Heart right ventricle (tissue), 16 donors: Measurements from ENCODE around the gene LRRC70. TPM values are rescaled to one million over a fixed set of nuclear protein-coding genes. Genes with fewer than 3 reads are reported as not detected.

Source experiments
- ATAC-seq, 8 donors: fragments of 200-7000 bp; cut with Tn5 transposase; one replicate each; pipeline ENCODE4 v1.9.1; 2020; ENCODE audit warnings: mild to moderate bottlenecking in 8 of 8, moderate library complexity in 8 of 8, moderate number of reproducible peaks in 1 of 8
- DNase-seq, 2 donors: peaks; one replicate each; pipeline ENCODE4 v3.0.0-alpha.2; 2020
- H3K27ac ChIP-seq, 10 donors: fragments of 200-600 bp; sonication (generic) in 2 of 10; one replicate each; pipeline versions ENCODE4 v1.5.0 to v1.8.0; 2020 to 2022; ENCODE audit warnings: mild to moderate bottlenecking in 3 of 10
- H3K27me3 ChIP-seq, 7 donors: fragments of 200-600 bp; one replicate each; pipeline ENCODE4 v1.8.0; 2021 to 2022; ENCODE audit warnings: mild to moderate bottlenecking in 2 of 7
- H3K36me3 ChIP-seq, 9 donors: fragments of 200-600 bp; sonication (generic) in 1 of 9; one replicate each; pipeline versions ENCODE4 v1.5.0 to v1.8.0; 2020 to 2022; ENCODE audit warnings: mild to moderate bottlenecking in 2 of 9
- H3K4me1 ChIP-seq, 9 donors: fragments of 200-600 bp; sonication (generic) in 1 of 9; one replicate each; pipeline versions ENCODE4 v1.5.0 to v1.8.0; 2020 to 2022; ENCODE audit warnings: mild to moderate bottlenecking in 4 of 9
- H3K4me3 ChIP-seq, 10 donors: fragments of 200-600 bp; sonication (generic) in 2 of 10; one replicate each; pipeline versions ENCODE4 v1.5.0 to v1.8.0; 2020 to 2022; ENCODE audit warnings: mild to moderate bottlenecking in 7 of 10, moderate library complexity in 2 of 10
- H3K9me3 ChIP-seq, 11 donors: fragments of 200-600 bp in 10 of 11; sonication (generic) in 2 of 11; one replicate each; pipeline versions ENCODE4 v1.5.0 to v1.8.0; 2013 to 2022; ENCODE audit warnings: mild to moderate bottlenecking in 2 of 11, control low read depth in 1 of 11, moderate library complexity in 1 of 11
- CTCF ChIP-seq, 9 donors: fragments of 200-600 bp; sonication (generic) in 2 of 9; IDR thresholded peaks; one replicate each; pipeline versions ENCODE4 v1.5.0 to v1.8.0; 2021 to 2022; ENCODE audit warnings: antibody characterized with exemption in 9 of 9, mild to moderate bottlenecking in 5 of 9, moderate library complexity in 1 of 9
- WGBS, 2 donors: extraction: QIAGEN DNeasy Blood & Tissue Kit; methylation state at CpG; one replicate each; pipeline ENCODE4 v1.1.7; 2013; ENCODE audit warnings: inconsistent platforms in 1 of 2; 5-methylcytosine and 5-hydroxymethylcytosine counted together
- intact Hi-C, 10 donors: fragments of 100-400 bp; cut with DNase I; formaldehyde crosslinking; loops; one replicate each; pipeline versions ENCODE4 v1.11.1 to v1.14.2; 2022
- polyA plus RNA-seq, 2 donors: library from polyadenylated mRNA; stranded (reverse); fragments of 200-250 nt; gene quantifications; one replicate each; pipeline ENCODE4 v1.2.3, GENCODE V29; 2013
- total RNA-seq, 10 donors: library from RNA; stranded (reverse); fragmentation: NEBNext Ultra II Directional in 3 of 10; extraction: Animal tissue kit (Norgen Biotek cat#: 25700) in 3 of 10; gene quantifications; one replicate each; pipeline versions ENCODE4 v1.2.1 to v1.2.4, GENCODE V29; 2021 to 2023
- donor health status: Arrhythmogenic right ventricular cardiomyopathy.
- donor health status: ischemic (EF 13 %, LVEDD 7.1; RV severe dilation, severe dysfunction).
- donor health status: healthy with polysubstance abuse.
- donor health status: DM: no; HTN: yes; CAD: no.
- donor health status: DM: no; HTN: no; CAD: no.
- donor health status: ischemic (EF 25% LVEDD 6.9; RV normal size, moderate dysfunction).
- donor health status: ischemic (EF 25% LVEDD 5.7; RV mildly dilated, moderate dysfunction).
- donor health status: healthy.
- donor health status: DM: yes; HTN: yes; CAD: no.
- donor health status: Ischemic cardiomyopathy.
- donor health status: ischemic (EF 35%, LVEDD 5.7; RV mildly dilated, moderate dysfunction).
- donor health status: nonischemic (EF 11% LVEDD 7.7; RV severe dilation, severe dysfunction).
- donor health status: DM: yes; HTN: yes; CAD: no.
- donor health status: PGD.
- donor health status: ischemic (EF 29% LVEDD 5.4; RV normal size, mild dysfunction).
- donor health status: nonischemic (EF 23%, LVEDD 6.1; RV moderate dilation, normal function).

Gene LRRC70
- total and polyA plus RNA-seq, 12 donors, result 0.42 to 4.8 (median 1.7) TPM

GRCh38 chr5:62575066-62575465 lies 3.6 kb upstream of the LRRC70 start:
- no peak for ATAC-seq

GRCh38 chr5:62575489-62575888 lies 3.1 kb upstream of the LRRC70 start:
- Histone ChIP-seq H3K27me3 (no peaks in the 10 kb centered on the region), H3K4me3 (no peak overlapping the region), H3K9me3 (no peaks in the 10 kb centered on the region), H3K36me3 (peaks cover 0 to 3% (median 0%) of the 10 kb centered on the region in 9 donors), H3K27ac (no peak overlapping the region), H3K4me1 (peaks cover 0 to 22% (median 6%) of the 10 kb centered on the region in 9 donors)
- intact Hi-C loops, result no loop called here
- ATAC-seq (no peak), DNase-seq (no peak)
- no peak for TF ChIP-seq CTCF (IDR thresholded peaks at IDR 0.05)
- 74 to 81% methylated on average over 1 of the region's 1 CpG for WGBS, 2 donors

More at GRCh38 chr5:62575066-62575465, 3.6 kb upstream of the LRRC70 start:
- Histone ChIP-seq H3K36me3 (no peaks in the 10 kb centered on the region), H3K9me3 (no peaks in the 10 kb centered on the region), H3K4me1 (peaks cover 0 to 24% (median 7%) of the 10 kb centered on the region in 9 donors), H3K4me3 (no peak overlapping the region), H3K27ac (no peak overlapping the region), H3K27me3 (no peaks in the 10 kb centered on the region)
- WGBS, 2 donors, result 81 to 91% methylated on average over 2 of the region's 2 CpGs
- intact Hi-C loops, result no loop called here
- no peak for DNase-seq
- no peak for TF ChIP-seq CTCF (IDR thresholded peaks at IDR 0.05)

- WGBS, 2 donors, result 86 to 87% methylated on average over 4 of the region's 4 CpGs
Measured at GRCh38 chr5:62576570-62577170, 1.9 kb upstream of the LRRC70 start.

GRCh38 chr5:62577488-62577887 lies 1.1 kb upstream of the LRRC70 start:
- peak overlapping the region in 3 of 10 donors; percentile 3 to 59 (median 37) for H3K27ac ChIP-seq
- no peak overlapping the region for H3K4me3 ChIP-seq
- no peaks in the 10 kb centered on the region for H3K9me3 ChIP-seq
- intact Hi-C loops, result no loop called here
- no peak for ATAC-seq
- WGBS, 2 donors, result 89 to 94% methylated on average over 1 of the region's 1 CpG
- no peak for TF ChIP-seq CTCF (IDR thresholded peaks at IDR 0.05)
- DNase-seq, result no peak
- H3K36me3 ChIP-seq, result peaks cover 0 to 9% (median 0%) of the 10 kb centered on the region in 9 donors
- H3K4me1 ChIP-seq, result peaks cover 0 to 28% (median 6%) of the 10 kb centered on the region in 9 donors
- no peaks in the 10 kb centered on the region for H3K27me3 ChIP-seq

More at GRCh38 chr5:62576570-62577170, 1.9 kb upstream of the LRRC70 start:
- Histone ChIP-seq H3K36me3 (peaks cover 0 to 9% (median 0%) of the 10 kb centered on the region in 9 donors), H3K9me3 (no peaks in the 10 kb centered on the region), H3K4me3 (no peak overlapping the region), H3K27ac (peak overlapping the region in 3 of 10 donors; percentile 3 to 37 (median 16)), H3K27me3 (no peaks in the 10 kb centered on the region), H3K4me1 (peaks cover 0 to 25% (median 6%) of the 10 kb centered on the region in 9 donors)
- intact Hi-C loops, result no loop called here
- no peak for DNase-seq
- no peak for ATAC-seq
- TF ChIP-seq CTCF (IDR thresholded peaks at IDR 0.05), result no peak
